IPS DF 4.7 (cell line): ENCODE measurements around the gene TEAD2.

Experiments
- DNase-seq: peaks from one replicate; pipeline ENCODE4 v3.0.0-alpha.2; 2013; ENCODE audit warnings: low spot score; ENCODE audit errors: extremely low read depth

Gene TEAD2

GRCh38 chr19:49362048-49362928, at the start of gene TEAD2:
TSS of gene TEAD2 (minus strand) at chr19:49362416. CDS start at chr19:49360075, 2,341 bp downstream.
- no peak for DNase-seq

- DNase-seq, result no peak
These were observed 49.6 kb upstream of the TEAD2 start for GRCh38 chr19:49411681-49412326.

DNA sequence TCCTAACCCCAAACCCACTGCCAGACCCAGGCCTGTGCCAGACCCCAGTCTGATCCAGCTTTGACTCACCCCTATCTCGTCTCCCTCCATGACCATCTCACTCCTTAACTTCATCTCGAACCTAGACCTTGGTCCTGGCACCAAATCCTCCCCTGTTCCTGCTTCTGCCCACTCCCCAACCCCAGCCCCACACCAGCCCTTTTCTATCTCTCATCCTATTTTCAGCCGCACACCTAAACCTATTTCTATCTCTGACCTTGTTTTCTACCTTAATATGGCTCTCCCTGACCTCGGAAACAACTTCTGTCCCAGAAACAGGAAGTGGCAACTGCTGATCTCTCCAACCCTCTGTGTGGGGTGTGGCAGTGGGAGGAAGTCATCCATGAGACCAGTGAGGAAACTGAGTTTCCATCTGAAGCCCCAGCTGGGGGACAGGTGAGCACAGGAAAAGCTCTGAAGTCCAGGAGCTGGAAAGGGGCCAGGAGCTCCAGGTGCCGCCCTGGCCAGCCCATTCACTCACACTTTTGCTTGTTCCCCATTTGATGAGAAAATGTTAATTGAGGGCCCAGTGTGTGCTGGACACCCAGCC, 47.3 kb upstream of the TEAD2 start:
- no peak for DNase-seq

DNA sequence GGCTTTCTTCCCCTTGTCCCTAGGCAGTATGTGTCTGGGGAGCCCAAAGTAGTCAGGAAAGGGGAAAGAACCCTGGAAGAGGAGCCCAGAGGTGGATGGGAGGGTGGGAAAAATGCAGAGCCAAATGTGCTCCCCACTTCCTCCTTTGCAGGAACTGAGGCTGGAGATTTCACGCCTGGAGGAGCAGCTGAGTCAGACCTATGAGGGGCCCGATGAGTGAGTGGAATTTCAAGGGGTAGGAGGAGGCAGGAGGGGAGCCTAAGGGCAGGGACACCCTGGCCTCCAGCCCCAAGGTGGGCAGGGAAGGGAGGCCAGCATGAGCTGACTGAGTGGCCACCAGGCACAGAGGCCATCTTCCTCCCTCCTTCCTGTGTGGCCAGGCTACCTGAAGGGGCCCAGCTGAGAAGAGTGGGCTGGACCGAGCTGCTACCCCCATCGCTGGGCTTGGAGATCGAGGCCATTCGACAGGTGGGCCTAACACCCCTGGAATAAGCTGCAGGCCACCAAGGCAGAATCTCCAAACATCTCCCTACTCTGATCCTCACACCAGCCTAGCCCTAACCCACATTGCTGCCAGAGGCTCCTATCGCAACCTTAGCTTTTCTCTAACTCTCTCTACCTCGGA, 46.7 kb upstream of the TEAD2 start:
- no peak for DNase-seq

DNA sequence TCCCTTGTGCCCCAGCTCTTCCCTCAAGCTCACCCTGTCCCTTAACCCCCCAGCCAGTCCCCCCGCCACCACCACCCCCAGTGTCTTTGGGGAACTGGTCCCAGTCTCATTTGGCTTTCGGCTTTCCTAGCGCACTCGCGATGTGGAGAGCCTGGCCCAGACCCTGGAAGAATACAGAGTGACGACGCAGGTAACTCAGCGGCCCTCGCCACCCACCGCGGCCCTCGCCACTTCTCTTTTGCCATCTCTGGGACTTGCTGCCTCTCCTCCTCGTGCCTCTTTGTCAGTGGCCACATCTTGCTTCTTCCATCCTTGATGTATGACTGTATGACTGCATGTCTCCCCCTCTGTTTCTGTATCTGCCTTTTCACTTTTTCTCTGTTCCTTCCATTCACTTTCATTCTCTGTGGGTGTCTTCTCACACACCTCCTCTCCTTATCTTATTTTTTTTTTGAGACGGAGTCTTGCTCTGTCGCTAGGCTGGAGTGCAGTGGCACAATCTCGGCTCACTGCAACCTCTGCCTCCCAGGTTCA, 45.3 kb upstream of the TEAD2 start:
- no peak for DNase-seq

- DNase-seq, result no peak
These were observed 44.9 kb upstream of the TEAD2 start for GRCh38 chr19:49407079-49407478.

DNA sequence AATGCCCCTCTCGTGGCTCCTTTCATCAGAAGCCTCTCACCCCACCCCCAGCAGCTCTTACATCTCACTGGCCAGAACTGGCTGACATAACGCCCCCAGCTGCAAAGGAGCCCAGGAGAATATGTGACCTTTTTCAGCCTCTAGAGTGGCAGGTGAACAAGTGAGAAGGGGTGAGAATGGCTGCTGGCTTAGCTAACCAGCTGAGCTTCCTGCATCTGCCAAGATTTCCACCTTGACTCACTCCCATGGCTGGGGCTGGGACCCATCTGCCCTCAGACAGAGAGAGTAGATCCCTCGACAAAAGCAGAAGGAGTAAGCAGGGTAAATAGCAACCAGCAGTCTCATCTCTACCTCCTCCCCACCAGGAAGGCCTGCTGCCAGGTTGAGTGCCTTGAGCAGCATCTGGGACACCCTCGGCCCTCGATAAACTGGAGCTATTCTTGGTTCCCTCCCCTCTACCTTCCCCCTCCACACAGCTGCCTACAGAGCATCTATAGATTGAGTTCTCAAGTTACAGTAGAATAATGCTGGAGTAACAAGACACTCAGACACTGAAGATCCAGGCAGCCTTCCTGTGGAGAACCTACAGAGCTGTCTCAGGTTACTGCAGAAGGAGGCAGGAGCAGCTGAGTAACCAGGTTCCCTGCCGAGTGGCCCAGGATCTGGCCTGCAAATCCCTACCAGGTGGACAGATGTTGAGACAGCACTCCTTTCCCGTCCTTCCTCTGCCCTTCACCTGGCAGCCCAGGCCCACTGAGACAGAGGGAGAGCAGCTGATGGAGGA, 41.4 kb upstream of the TEAD2 start:
- peak; percentile 95 for DNase-seq

DNA sequence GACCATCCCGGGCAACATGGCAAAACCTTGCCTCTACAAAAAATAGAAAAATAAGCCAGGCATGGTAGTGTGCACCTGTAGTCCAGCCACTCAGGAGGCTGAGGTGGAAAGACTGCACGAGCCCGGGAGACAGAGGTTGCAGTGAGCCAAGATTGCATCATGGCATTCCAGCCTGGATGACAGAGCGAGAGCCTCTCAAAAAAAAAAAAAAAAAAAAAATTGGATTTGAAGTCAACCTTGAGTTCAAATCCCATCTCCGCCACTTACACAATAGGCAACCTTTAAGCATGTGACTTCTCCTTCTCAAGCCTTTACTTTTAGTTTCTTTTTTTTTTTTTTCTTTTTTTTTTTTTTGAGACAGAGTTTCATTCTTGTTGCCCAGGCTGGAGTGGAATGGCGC, 37.8 kb upstream of the TEAD2 start:
- no peak for DNase-seq

GRCh38 chr19:49398931-49399330, 36.7 kb upstream of the TEAD2 start:
- DNase-seq, result no peak

DNA sequence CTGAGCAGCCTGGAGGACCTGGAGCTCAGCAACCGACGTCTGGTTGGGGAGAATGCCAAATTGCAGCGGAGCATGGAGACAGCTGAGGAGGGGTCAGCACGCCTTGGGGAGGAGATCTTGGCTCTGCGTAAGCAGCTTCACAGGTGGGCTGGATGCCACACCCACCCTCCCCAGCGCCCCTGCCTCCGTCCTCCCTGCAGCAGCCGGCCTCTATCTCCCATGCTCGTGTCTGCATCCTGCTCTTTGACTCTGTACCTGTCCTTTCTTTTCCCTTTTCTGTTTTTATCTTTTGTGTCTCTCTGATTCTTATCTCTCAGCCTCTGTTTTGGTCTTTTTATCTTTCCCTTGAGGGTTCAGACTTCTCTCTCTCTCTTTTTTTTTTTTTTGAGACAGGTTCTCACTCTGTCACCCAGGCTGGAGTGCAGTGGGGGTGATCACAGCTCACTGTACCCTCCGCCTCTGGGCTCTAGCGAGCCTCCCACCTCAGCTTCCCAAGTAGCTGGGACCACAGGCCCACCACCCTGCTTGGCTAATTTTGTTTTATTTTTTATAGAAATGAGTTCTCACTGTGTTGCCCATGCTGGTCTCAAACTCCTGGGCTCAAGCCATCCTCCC, 35.9 kb upstream of the TEAD2 start:
- DNase-seq, result no peak

DNA sequence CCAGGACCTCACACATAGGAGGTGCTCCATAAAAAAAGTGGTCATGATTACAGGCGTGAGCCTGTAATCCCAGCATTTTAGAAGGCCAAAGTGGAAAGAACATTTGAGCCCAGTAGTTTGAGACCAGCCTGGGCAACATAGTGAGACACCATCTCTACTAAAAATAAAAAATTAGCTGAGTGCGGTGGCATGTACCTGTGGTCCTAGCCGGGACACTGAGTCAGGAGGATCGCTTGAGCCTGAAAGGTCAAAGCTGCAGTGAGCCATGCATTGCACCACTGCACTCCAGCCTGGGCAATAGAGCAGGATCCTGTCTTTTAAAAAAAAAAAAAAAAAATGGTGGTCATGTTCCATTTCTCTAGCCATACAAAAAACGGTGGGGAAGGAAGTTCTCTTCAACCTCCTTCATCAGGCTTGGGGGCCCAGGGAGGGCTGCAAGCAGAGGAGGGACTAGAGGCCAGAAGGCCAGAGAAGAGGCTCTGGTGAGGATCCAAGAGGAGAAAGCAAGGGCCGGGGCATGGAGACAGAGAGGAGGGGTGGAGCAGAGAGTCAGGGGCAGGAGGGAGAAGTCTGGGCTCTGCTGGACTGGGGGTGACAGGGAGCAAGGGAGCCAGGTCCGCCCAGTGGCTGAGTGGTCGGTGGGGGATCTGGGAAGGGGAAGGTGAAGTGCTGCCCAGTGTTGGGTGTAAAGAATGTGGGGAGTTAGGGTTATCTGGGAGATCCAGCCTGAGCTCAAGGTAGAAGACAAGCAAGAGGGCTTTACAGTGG, 34.7 kb upstream of the TEAD2 start:
- DNase-seq, result no peak

DNA sequence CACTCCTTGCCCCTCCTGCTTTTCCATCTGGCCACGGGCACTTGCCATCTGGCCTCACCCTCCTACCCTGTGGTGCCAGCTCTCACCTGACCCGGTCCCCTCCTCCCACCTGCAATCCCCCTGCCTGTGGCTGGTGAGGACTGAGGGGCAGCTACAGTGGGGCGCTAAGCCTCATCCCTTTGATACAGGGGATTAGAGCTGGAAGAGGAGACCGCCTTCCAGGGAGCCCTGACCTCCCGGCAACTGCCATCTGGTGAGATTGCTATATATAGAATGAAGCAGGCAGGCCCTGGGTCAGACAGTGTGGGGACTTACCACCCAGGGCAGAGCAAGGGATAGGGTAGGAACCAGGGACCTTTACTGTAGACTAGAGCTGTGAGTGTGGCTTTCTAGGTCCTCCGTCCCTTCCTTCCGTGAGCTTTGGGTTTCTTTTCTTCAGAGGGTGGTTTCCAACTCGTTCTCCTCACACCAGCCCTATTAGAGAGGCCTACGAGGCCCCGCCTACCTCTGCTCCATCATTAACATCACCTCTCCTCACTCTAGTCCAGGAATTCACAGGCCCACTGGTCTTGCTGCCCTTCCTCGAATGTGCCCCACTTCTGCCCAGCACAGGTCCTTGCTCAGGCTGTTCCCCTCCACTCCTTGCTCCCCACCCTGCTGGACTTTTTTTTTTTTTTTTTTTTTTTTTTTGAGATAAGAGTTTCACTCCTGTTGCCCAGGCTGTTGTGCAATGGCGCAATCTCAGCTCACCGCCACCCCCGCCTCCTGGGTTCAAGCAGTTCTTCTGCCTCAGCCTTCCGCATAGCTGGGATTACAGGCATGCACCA, 33.6 kb upstream of the TEAD2 start:
- no peak for DNase-seq

- DNase-seq, result no peak
These were observed 31.7 kb upstream of the TEAD2 start for GRCh38 chr19:49393881-49394280.

DNA sequence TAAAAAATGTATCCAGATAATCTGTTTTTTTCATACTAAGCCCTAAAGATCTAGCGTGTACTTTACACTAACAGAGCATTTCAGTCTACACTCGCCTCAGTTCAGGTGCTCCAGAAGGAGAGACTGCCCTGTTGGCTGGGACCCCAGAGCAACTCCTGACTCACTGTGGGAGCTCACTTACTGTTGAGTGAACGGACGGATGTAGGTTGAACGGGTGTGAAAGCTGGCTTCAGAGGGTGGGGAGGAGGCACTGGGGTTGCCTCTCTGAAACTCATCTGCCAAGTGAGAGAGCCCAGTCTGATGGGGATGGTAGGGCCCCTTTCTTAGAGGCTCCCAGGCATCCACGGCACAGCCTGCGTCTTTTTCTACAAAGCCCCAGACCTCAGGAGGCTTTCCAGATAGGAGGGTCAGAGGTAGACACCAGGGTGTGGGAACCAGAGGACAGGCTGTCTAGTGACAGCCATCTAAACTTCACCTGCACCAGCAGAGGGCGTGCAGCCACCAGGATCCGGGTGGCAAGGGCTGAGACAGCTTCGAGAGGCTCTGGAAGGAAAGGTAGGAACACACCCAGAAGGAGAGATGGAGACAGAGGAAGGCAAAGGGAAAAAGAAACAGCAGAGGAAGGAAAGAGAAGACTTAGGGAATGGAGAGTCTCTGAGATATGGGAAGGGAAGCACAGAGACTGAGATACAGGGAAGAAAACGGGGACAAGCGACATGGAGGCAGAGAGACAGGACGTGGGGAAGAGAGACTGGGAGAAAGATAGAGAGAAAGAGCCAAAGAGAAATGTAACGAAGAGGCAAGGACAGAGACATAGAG, 29.6 kb upstream of the TEAD2 start:
- DNase-seq, result peak; percentile 41

GRCh38 chr19:49390929-49391359, 28.7 kb upstream of the TEAD2 start:
- DNase-seq, result no peak

GRCh38 chr19:49390131-49390928, 28.1 kb upstream of the TEAD2 start:
- DNase-seq, result no peak

- no peak for DNase-seq
These were observed 27.2 kb upstream of the TEAD2 start for GRCh38 chr19:49389406-49389805.
